WI38 (cell line): ENCODE results near the gene TOGARAM1.

ENCODE experiments used
- H3K4me3 ChIP-seq: 2 replicates; pipeline ENCODE4 v1.5.1; 2011; ENCODE audit warnings: low read depth, mild to moderate bottlenecking, control low read depth, low read length
- TF ChIP-seq, protein P1 (sequence below): IDR thresholded peaks from 2 replicates; pipeline ENCODE4 v1.5.1; 2012; ENCODE audit warnings: low read depth, mild to moderate bottlenecking, control low read depth, low read length

The TOGARAM1 gene

GRCh38 chr14:44941591-44941990 is 20.4 kb upstream of the TOGARAM1 start:
- TF ChIP-seq, protein P1, sequence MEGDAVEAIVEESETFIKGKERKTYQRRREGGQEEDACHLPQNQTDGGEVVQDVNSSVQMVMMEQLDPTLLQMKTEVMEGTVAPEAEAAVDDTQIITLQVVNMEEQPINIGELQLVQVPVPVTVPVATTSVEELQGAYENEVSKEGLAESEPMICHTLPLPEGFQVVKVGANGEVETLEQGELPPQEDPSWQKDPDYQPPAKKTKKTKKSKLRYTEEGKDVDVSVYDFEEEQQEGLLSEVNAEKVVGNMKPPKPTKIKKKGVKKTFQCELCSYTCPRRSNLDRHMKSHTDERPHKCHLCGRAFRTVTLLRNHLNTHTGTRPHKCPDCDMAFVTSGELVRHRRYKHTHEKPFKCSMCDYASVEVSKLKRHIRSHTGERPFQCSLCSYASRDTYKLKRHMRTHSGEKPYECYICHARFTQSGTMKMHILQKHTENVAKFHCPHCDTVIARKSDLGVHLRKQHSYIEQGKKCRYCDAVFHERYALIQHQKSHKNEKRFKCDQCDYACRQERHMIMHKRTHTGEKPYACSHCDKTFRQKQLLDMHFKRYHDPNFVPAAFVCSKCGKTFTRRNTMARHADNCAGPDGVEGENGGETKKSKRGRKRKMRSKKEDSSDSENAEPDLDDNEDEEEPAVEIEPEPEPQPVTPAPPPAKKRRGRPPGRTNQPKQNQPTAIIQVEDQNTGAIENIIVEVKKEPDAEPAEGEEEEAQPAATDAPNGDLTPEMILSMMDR = no peak
- no peak overlapping the region for H3K4me3 ChIP-seq

GRCh38 chr14:44942436-44942835 is 19.6 kb upstream of the TOGARAM1 start:
- TF ChIP-seq, protein P1 = no peak
- no peak overlapping the region for H3K4me3 ChIP-seq

DNA sequence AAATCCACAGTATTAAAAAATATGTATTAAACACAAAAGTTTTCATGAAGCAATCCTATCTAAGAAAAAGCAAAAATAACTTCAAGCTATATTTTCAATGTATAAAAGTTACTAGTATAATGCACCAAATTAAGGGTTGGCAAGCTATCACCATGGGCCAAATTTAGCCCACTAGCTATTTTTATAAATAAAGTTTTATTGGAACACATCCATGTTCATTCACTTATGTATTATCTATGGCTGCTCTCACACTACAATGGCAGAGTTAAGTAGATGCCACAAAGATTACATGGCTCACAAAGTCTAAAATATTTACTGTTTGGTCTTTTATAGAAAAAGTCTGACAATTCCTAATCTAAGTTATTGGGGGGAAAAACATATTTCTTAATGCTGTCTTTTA is 17.9 kb upstream of the TOGARAM1 start:
- no peak overlapping the region for H3K4me3 ChIP-seq
- TF ChIP-seq, protein P1 = no peak

DNA sequence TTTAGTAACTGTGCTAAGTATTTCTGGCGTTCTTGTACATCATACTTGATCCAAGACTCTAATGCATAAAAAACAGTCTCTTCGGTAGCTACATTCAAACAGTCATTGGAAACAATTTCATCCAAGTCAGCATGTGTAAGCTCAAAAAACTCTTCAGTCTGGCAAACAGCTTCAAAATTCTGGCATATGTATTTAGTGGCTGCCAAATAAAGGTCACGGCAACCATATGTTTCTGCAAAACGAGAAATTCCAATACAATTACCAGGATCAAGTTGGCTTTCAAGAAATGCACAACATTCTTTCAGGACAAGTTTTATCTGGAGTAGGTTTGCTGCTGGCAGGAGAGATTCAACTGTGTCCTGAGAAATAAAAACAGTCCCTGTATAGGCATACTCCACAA is 16.7 kb upstream of the TOGARAM1 start:
- TF ChIP-seq, protein P1 = no peak

DNA sequence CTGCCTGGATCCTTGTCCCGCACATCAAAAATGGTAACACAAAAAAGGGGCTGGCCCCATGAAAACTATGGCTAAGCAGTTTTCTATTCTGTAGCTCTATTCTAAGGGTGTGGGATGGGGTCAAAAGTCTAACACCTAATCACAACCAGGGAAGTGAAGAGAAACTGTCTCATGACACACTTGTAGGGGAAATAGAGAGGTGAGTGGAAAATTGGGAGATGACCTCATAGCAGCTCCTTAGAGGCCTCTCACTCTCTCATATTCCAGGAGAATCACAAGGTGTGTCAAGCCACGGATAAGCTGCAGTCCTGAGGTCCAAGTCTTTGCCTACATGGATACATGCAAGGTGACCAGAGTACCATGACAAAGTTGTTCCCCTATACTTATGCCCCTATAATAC is 10.9 kb upstream of the TOGARAM1 start:
- H3K4me3 ChIP-seq = no peak overlapping the region
- TF ChIP-seq, protein P1 = no peak

More for the DNA sequence above, 16.7 kb upstream of the TOGARAM1 start:
- no peak overlapping the region for H3K4me3 ChIP-seq

DNA sequence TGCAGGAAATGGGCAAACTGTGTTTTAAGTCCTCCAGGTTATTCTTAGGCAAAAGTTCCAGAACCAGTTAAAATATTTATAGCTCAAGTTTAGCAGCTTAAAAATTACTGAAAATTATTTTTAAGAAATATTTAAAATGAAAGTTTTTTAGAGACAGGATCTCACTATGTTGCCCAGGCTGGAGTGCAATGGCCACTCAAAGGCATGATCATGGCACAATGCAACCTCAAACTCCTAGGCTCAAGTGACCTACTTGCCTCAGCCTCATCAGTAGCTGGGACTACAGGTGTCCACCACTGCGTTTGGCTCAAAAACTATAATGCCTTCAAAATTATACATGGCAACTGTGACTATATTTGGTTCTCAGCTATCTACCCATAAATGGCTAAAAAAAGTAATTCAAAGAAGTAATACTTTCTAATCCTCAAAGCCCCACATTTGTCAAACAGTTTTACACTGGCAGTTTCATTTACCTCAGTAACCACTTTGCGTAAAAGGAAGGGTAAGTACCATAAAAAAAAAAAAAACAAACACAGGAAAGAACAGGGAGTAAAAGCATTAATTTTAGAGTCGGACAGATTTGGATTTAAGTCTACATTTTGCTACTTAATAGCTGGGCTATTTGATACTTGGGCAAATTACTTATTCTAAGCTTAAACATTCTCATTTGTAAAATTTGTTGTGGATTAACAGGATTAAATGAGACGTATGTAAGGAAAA is 9.4 kb upstream of the TOGARAM1 start:
- TF ChIP-seq, protein P1 = no peak
- no peak overlapping the region for H3K4me3 ChIP-seq

DNA sequence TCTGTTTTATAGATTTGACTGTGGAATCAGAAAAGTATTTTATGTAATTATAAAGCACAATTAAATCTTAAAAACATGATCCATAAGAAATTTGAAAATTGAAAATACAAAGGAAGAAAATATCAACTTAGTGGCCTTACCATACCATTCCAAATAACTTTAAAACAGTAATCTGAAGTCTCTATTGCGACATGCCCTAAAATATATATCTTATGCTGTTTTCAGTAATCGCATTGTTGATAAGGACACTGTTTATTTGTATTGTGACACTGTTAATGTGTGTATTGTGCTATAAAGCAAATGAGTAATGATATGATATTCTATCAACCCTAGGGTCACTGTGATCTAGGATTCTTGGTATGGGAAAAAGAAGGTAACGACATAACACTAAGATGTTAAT is 7.2 kb upstream of the TOGARAM1 start:
- TF ChIP-seq, protein P1 = no peak
- H3K4me3 ChIP-seq = no peak overlapping the region
